IMR-90 (cell line): ENCODE measurements around the gene TULP4. TPM values are rescaled to one million over a fixed set of nuclear protein-coding genes. Genes with fewer than 3 reads are reported as not detected.

Source experiments
- ATAC-seq: fragments of 200-7000 bp; cut with Tn5 transposase; 2 replicates; pipeline ENCODE4 v1.9.1; 2020; ENCODE audit warnings: low read depth, mild to moderate bottlenecking, moderate library complexity
- BruUV-seq: library from RNA; stranded (reverse); fragments of 400-500 nt; replicated peaks from 2 replicates; lab custom pipeline; 2021; lab: Mats Ljungman, UMichigan
- CTCF ChIA-PET: fragments of 300-600 bp; formaldehyde crosslinking; extraction: SDS; loops from one replicate; lab custom pipeline; 2021; ENCODE audit warnings: antibody characterized with exemption; lab: Yijun Ruan, JAX
- POLR2A ChIA-PET: fragments of 300-600 bp; sonication (Branson Sonifier 250); formaldehyde crosslinking; loops from one replicate; lab custom pipeline; 2022; ENCODE audit warnings: antibody characterized with exemption; ENCODE audit not compliant: unreplicated experiment; lab: Charles Lee
- DNase-seq: peaks from one replicate; pipeline ENCODE4 v3.0.0; 2013
- H2AFZ ChIP-seq: replicated peaks from 2 replicates; pipeline ENCODE3; 2013; ENCODE audit warnings: low read length, mild to moderate bottlenecking; ENCODE audit not compliant: poor library complexity
- H2AK5ac ChIP-seq: 2 replicates; pipeline ENCODE4 v1.6.1; 2013; ENCODE audit warnings: low read depth, low read length, inconsistent platforms
- H2AK9ac ChIP-seq: replicated peaks from 2 replicates; pipeline ENCODE3; 2013; ENCODE audit warnings: mild to moderate bottlenecking, low read depth, low read length, moderate library complexity; ENCODE audit not compliant: poor library complexity
- H2BK120ac ChIP-seq: 2 replicates; pipeline ENCODE4 v1.6.1; 2013; ENCODE audit warnings: low read depth, low read length, inconsistent platforms
- H2BK15ac ChIP-seq: 3 replicates; pipeline ENCODE4 v1.6.1; 2013; ENCODE audit warnings: low read depth, low read length, inconsistent platforms
- H2BK20ac ChIP-seq: 2 replicates; pipeline ENCODE4 v1.6.1; 2013; ENCODE audit warnings: low read depth, mild to moderate bottlenecking, inconsistent platforms, low read length, moderate library complexity
- H2BK5ac ChIP-seq: 2 replicates; pipeline ENCODE4 v1.6.1; 2013; ENCODE audit warnings: mild to moderate bottlenecking, low read depth, low read length, inconsistent platforms; ENCODE audit not compliant: poor library complexity, severe bottlenecking
- H3K14ac ChIP-seq: replicated peaks from 2 replicates; pipeline ENCODE4 v1.6.1; 2013; ENCODE audit warnings: low read depth, low read length, inconsistent platforms
- H3K18ac ChIP-seq: 2 replicates; pipeline ENCODE4 v1.6.1; 2013; ENCODE audit warnings: low read depth, low read length, control low read depth
- H3K23ac ChIP-seq: 2 replicates; pipeline ENCODE4 v1.6.1; 2013; ENCODE audit warnings: low read depth, low read length, inconsistent platforms
- H3K27ac ChIP-seq: 2 replicates; pipeline ENCODE4 v1.5.1; 2013; ENCODE audit warnings: mild to moderate bottlenecking, control low read depth, low read length; ENCODE audit not compliant: insufficient read depth
- H3K27me3 ChIP-seq: 2 replicates; pipeline ENCODE4 v1.6.1; 2013; ENCODE audit warnings: low read length; ENCODE audit not compliant: control insufficient read depth, insufficient read depth
- H3K36me3 ChIP-seq: 2 replicates; pipeline ENCODE4 v1.6.1; 2013; ENCODE audit warnings: low read length, mixed read lengths; ENCODE audit not compliant: control insufficient read depth, insufficient read depth
- H3K4ac ChIP-seq: 2 replicates; pipeline ENCODE4 v1.6.1; 2013; ENCODE audit warnings: low read depth, low read length, inconsistent platforms
- H3K4me1 ChIP-seq: 2 replicates; pipeline ENCODE4 v1.6.1; 2013; ENCODE audit warnings: low read length, mixed read lengths; ENCODE audit not compliant: control insufficient read depth, insufficient read depth
- H3K4me2 ChIP-seq: 2 replicates; pipeline ENCODE4 v1.6.1; 2013; ENCODE audit warnings: low read depth, mild to moderate bottlenecking, control low read depth, low read length, moderate library complexity
- H3K4me3 ChIP-seq: 2 replicates; pipeline ENCODE4 v1.5.1; 2013; ENCODE audit warnings: low read depth, mild to moderate bottlenecking, control low read depth, low read length, moderate library complexity; ENCODE audit not compliant: insufficient read depth
- H3K56ac ChIP-seq: 2 replicates; pipeline ENCODE4 v1.6.1; 2013; ENCODE audit warnings: low read length, inconsistent platforms; ENCODE audit not compliant: insufficient read depth; ENCODE audit errors: extremely low read depth
- H3K79me1 ChIP-seq, 2 experiments: 2 replicates each; pipeline ENCODE4 v1.6.1; 2013; ENCODE audit warnings: low read length in 2 of 2, inconsistent platforms in 1 of 2, low read depth in 1 of 2
- H3K9ac ChIP-seq: 2 replicates; pipeline ENCODE4 v1.6.1; 2013; ENCODE audit warnings: low read depth, low read length, control low read depth
- H3K9me1 ChIP-seq: 2 replicates; pipeline ENCODE4 v1.6.1; 2013; ENCODE audit warnings: low read length, inconsistent platforms; ENCODE audit not compliant: insufficient read depth
- H3K9me3 ChIP-seq: 2 replicates; pipeline ENCODE4 v1.6.1; 2013; ENCODE audit warnings: low read length; ENCODE audit not compliant: control insufficient read depth, insufficient read depth
- H4K20me1 ChIP-seq: 2 replicates; pipeline ENCODE4 v1.6.1; 2013; ENCODE audit warnings: low read length, inconsistent platforms; ENCODE audit not compliant: insufficient read depth
- H4K5ac ChIP-seq: 2 replicates; pipeline ENCODE4 v1.6.1; 2013; ENCODE audit warnings: mild to moderate bottlenecking, low read depth, low read length, control low read depth
- H4K8ac ChIP-seq, 2 experiments: 2 replicates each; pipeline ENCODE4 v1.6.1; 2013; ENCODE audit warnings: low read depth in 2 of 2, low read length in 2 of 2, control low read depth in 1 of 2, inconsistent platforms in 1 of 2
- H4K91ac ChIP-seq: 2 replicates; pipeline ENCODE4 v1.6.1; 2013; ENCODE audit warnings: low read depth, low read length, inconsistent platforms; ENCODE audit not compliant: insufficient read depth
- CTCF ChIP-seq: conservative IDR thresholded peaks from 2 replicates; pipeline ENCODE4 v1.5.1; 2012; ENCODE audit warnings: mild to moderate bottlenecking, low read depth, low read length, improper control_type of control experiment
- FOS ChIP-seq: fragments of 150-350 bp; IDR thresholded peaks from 2 replicates; pipeline ENCODE4 v1.6.1; 2016; ENCODE audit warnings: low read depth, low read length
- MAZ ChIP-seq: IDR thresholded peaks from 2 replicates; pipeline ENCODE4 v1.6.1; 2012; ENCODE audit warnings: low read depth, mild to moderate bottlenecking, low read length, improper control_type of control experiment, moderate library complexity, borderline replicate concordance
- NFE2L2 ChIP-seq: fragments of 150-350 bp; IDR thresholded peaks from 2 replicates; pipeline ENCODE4 v1.6.1; 2016; ENCODE audit warnings: low read depth, mild to moderate bottlenecking, low read length
- POLR2A ChIP-seq: IDR thresholded peaks from 2 replicates; pipeline ENCODE4 v1.6.1; 2012; ENCODE audit warnings: mild to moderate bottlenecking, low read depth, low read length
- RAD21 ChIP-seq: IDR thresholded peaks from 2 replicates; pipeline ENCODE4 v1.6.1; 2012; ENCODE audit warnings: low read length, improper control_type of control experiment
- SMC3 ChIP-seq: fragments of 150-350 bp; IDR thresholded peaks from 2 replicates; pipeline ENCODE4 v1.6.1; 2016; ENCODE audit warnings: low read depth, mild to moderate bottlenecking, antibody characterized with exemption, low read length, moderate library complexity
- WGBS, 2 experiments: methylation state at CpG; one replicate each; pipeline versions ENCODE4 v1.1.5 to v1.1.7; 2013; ENCODE audit warnings: missing lambda C conversion rate in 2 of 2; ENCODE audit not compliant: insufficient read length in 1 of 2; ENCODE audit errors: extremely low coverage in 2 of 2; 5-methylcytosine and 5-hydroxymethylcytosine counted together
- dilution Hi-C: fragments of 300-500 bp; cut with HindIII; formaldehyde crosslinking; loops from one replicate; pipeline ENCODE4 v1.14.3; 2018; ENCODE audit warnings: low sequenced_read_pairs; ENCODE audit not compliant: unreplicated experiment
- in situ Hi-C: fragments of 300-500 bp; cut with MboI; formaldehyde crosslinking; loops from 3 replicates; pipeline ENCODE4 v1.14.3; 2019; ENCODE audit warnings: low sequenced_read_pairs, inconsistent platforms, mixed read lengths
- intact Hi-C: fragments of 100-400 bp; cut with micrococcal nuclease; formaldehyde crosslinking; loops from 2 replicates; pipeline ENCODE4 v1.10.0; 2022
- polyA plus RNA-seq, 3 experiments: library from polyadenylated mRNA; depleted of rRNA; stranded (reverse); fragments of >200 nt; gene quantifications; 2 replicates each; pipeline ENCODE4 v1.2.3, GENCODE V29; 2012; ENCODE audit warnings: low replicate concordance in 1 of 3
- total RNA-seq: library from RNA; depleted of rRNA; stranded (reverse); fragments of >200 nt; gene quantifications from 2 replicates; pipeline ENCODE4 v1.2.3, GENCODE V29; 2012

Gene TULP4
- total and polyA plus RNA-seq, 2 of the 4 experiments (the other 2 are of a cell fraction) = 8.1 to 30.6 TPM

GRCh38 chr6:158518191-158519127, 206.2 kb downstream of the TULP4 start:
- H2BK5ac ChIP-seq = peak overlapping the region; percentile 37
- no peaks in the 10 kb centered on the region for H3K27me3 ChIP-seq
- WGBS, 2 experiments = 7% methylated on average over 3 of the region's 18 CpGs; no CpG with 5 or more reads in 1 of the 2 experiments
- no peaks in the 10 kb centered on the region for H3K9me1 ChIP-seq
- dilution Hi-C loops = no loop called here
- H3K27ac ChIP-seq = no peak overlapping the region; the same call in 1 of the 2 replicates
- peak overlapping the region; percentile 41 for H3K9ac ChIP-seq
- in situ Hi-C loops = loop anchor here (10.0 kb wide), 1 partner anchor 294 kb away; no protein-coding TSS in a partner anchor
- 0 out of 2 replicates have a peak, but pooled peaks cover 1% of the 10 kb centered on the region for H3K36me3 ChIP-seq
- ATAC-seq (peak; percentile 96), DNase-seq (peak; percentile 69)
- H3K4me2 ChIP-seq = peak overlapping the region; percentile 90
- H4K5ac ChIP-seq = peak overlapping the region; percentile 26; the same call in 1 of the 2 replicates
- peak overlapping the region; percentile 65 for H3K4ac ChIP-seq
- peak overlapping the region; percentile 6 to 85; a peak in 2 of 4 replicates for H4K8ac ChIP-seq
- no peak overlapping the region for H2AK5ac ChIP-seq
- H3K14ac ChIP-seq = peak overlapping the region; percentile 54
- peak overlapping the region; percentile 52 for H3K4me3 ChIP-seq
- intact Hi-C loops = loop anchor here (1.0 to 2.0 kb wide), 2 partner anchors 42 to 297 kb away; partner anchors contain the start of gene TMEM181
- no peaks in the 10 kb centered on the region for H4K20me1 ChIP-seq
- peak overlapping the region; percentile 21; the same call in 1 of the 2 replicates for H3K18ac ChIP-seq
- BruUV-seq = no TSS peak
- H3K9me3 ChIP-seq = no peaks in the 10 kb centered on the region
- TF ChIP-seq POLR2A (no peak), MAZ (peak; percentile 32; the same call in 1 of the 2 replicates), CTCF (peak; percentile 59), FOS (no peak), NFE2L2 (no peak), SMC3 (peak; percentile 44; the same call in 1 of the 2 replicates), RAD21 (peak; percentile 55)
- CTCF ChIA-PET = interaction anchor here (0.6 to 1.6 kb wide), 11 partner anchors 8 to 321 kb away, joined by 3 to 8 read pairs (median 4); no protein-coding TSS in a partner anchor
- H3K4me1 ChIP-seq = no peaks in the 10 kb centered on the region
- peak overlapping the region; percentile 93 for H2AK9ac ChIP-seq
- peak overlapping the region; percentile 64 for H2BK120ac ChIP-seq
- H2BK15ac ChIP-seq = peak overlapping the region; percentile 1; the same call in 1 of the 3 replicates
- no peak overlapping the region for H2BK20ac ChIP-seq
- peak overlapping the region; percentile 93 for H2AFZ ChIP-seq
- H3K79me1 ChIP-seq = no peaks in the 10 kb centered on the region
- peak overlapping the region; percentile 66 for H3K56ac ChIP-seq
- H4K91ac ChIP-seq = peak overlapping the region; percentile 22; the same call in 1 of the 2 replicates
- H3K23ac ChIP-seq = peak overlapping the region; percentile 71; the same call in 1 of the 2 replicates
- POLR2A ChIA-PET = interaction anchor here (0.6 kb wide), 1 partner anchor 232 kb away, joined by 3 read pairs; no protein-coding TSS in a partner anchor
